Erythroblast (primary cell): ENCODE measurements around the gene KCNMA1.

ENCODE experiments used
- GATA1 ChIP-seq: IDR thresholded peaks from 2 replicates; pipeline ENCODE4 v1.6.1; 2011; ENCODE audit warnings: low read depth, mild to moderate bottlenecking, control low read depth, low read length, moderate library complexity
- POLR2A ChIP-seq: IDR thresholded peaks from 2 replicates; pipeline ENCODE4 v1.6.1; 2011; ENCODE audit warnings: mild to moderate bottlenecking, low read length

GRCh38 chr10:77482072-77482471 is 155.5 kb downstream of the KCNMA1 start:
- TF ChIP-seq POLR2A = no peak
- no peak for TF ChIP-seq GATA1
